Measurements from ENCODE around the gene PIK3R5.

DNA sequence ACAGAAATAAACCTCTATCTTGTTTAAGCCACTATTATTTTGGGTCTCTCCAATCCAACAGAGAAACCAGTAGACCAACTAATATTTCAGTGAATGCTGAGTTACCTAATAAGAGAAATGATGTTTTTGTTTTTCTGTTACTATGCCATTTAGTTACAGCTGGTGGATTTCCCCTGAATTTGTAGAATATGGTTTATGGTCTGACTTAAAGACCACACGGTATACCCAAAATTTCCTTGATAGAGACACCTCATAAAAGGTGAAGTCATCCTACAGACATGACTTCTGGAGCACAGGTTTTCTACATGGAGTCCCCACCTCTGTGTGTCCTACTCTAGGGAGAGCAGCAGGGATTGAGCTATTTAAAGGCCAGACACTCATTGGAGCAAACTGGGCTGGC is 13.3 kb downstream of the PIK3R5 start:
- TF ChIP-seq POLR2A (IDR thresholded peaks at IDR 0.05; ENCODE audit: extremely low read depth, insufficient read length): no peak
- TF ChIP-seq, protein P1, sequence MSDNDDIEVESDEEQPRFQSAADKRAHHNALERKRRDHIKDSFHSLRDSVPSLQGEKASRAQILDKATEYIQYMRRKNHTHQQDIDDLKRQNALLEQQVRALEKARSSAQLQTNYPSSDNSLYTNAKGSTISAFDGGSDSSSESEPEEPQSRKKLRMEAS (IDR thresholded peaks at IDR 0.05; ENCODE audit: low read depth, low read length): no peak
